Measurements from ENCODE around the gene TSGA10.
A peak's percentile ranks its signal among the peaks of the same experiment; 100 is the strongest.

The TSGA10 gene

GRCh38 chr2:99079226-99079625 is 75.5 kb downstream of the TSGA10 start:
- Histone ChIP-seq H3K18ac (ENCODE audit: low read length) (no peak overlapping the region), H3K27ac (ENCODE audit: low read depth, low read length) (no peak overlapping the region), H3K79me1 (ENCODE audit: low read length) (no peaks in the 10 kb centered on the region), H3K4ac (ENCODE audit: low read depth, low read length) (no peak overlapping the region), H3K23ac (ENCODE audit: low read length) (no peak overlapping the region), H3K27me3 (ENCODE audit: insufficient read depth, low read length) (no peaks in the 10 kb centered on the region), H3K4me1 (ENCODE audit: control insufficient read depth in 1 of 2, insufficient read depth in 2 of 2, low read length in 2 of 2) (no peaks in the 10 kb centered on the region), H3K14ac (ENCODE audit: low read length) (no peak overlapping the region), H3K9me3 (ENCODE audit: insufficient read depth, low read depth, low read length) (no peaks in the 10 kb centered on the region), H2BK120ac (ENCODE audit: insufficient read depth, low read length, poor library complexity) (no peak overlapping the region), H2AFZ (ENCODE audit: insufficient read depth, low read length, poor library complexity) (no peak overlapping the region), H4K91ac (ENCODE audit: low read depth, low read length) (no peak overlapping the region), H3K4me2 (ENCODE audit: low read length) (no peak overlapping the region), H4K8ac (ENCODE audit: low read depth, low read length) (no peak overlapping the region), H3K9ac (ENCODE audit: low read length) (no peak overlapping the region), H2BK12ac (ENCODE audit: low read length) (no peak overlapping the region), H3K36me3 (ENCODE audit: control insufficient read depth in 1 of 2, insufficient read depth in 2 of 2, low read length in 2 of 2) (no peaks in the 10 kb centered on the region), H2AK5ac (ENCODE audit: low read length) (no peak overlapping the region), H3K79me2 (ENCODE audit: control insufficient read depth, insufficient read depth, low read length, poor library complexity) (no peaks in the 10 kb centered on the region), H3K4me3 (ENCODE audit: low read depth, low read length) (no peak overlapping the region), H4K12ac (ENCODE audit: low read depth, low read length) (no peak overlapping the region), H2BK5ac (ENCODE audit: low read depth, low read length, poor library complexity) (no peak overlapping the region)
- DNase-seq, result no peak
- WGBS (ENCODE audit: extremely low coverage, insufficient coverage, insufficient read length), result no CpG with 5 or more reads among the region's 2 CpGs

GRCh38 chr2:99072551-99072950 is 82.2 kb downstream of the TSGA10 start:
- Histone ChIP-seq H4K91ac (ENCODE audit: low read depth, low read length) (no peak overlapping the region), H2BK5ac (ENCODE audit: low read depth, low read length, poor library complexity) (no peak overlapping the region), H3K79me2 (ENCODE audit: control insufficient read depth, insufficient read depth, low read length, poor library complexity) (no peaks in the 10 kb centered on the region), H3K23ac (ENCODE audit: low read length) (no peak overlapping the region), H3K9me3 (ENCODE audit: insufficient read depth, low read depth, low read length) (no peaks in the 10 kb centered on the region), H2BK12ac (ENCODE audit: low read length) (no peak overlapping the region), H3K36me3 (ENCODE audit: control insufficient read depth in 1 of 2, insufficient read depth in 2 of 2, low read length in 2 of 2) (no peaks in the 10 kb centered on the region), H3K4me1 (ENCODE audit: control insufficient read depth in 1 of 2, insufficient read depth in 2 of 2, low read length in 2 of 2) (no peaks in the 10 kb centered on the region), H3K27ac (ENCODE audit: low read depth, low read length) (no peak overlapping the region), H3K9ac (ENCODE audit: low read length) (no peak overlapping the region), H3K14ac (ENCODE audit: low read length) (no peak overlapping the region), H3K4ac (ENCODE audit: low read depth, low read length) (no peak overlapping the region), H4K12ac (ENCODE audit: low read depth, low read length) (no peak overlapping the region), H4K8ac (ENCODE audit: low read depth, low read length) (no peak overlapping the region), H3K79me1 (ENCODE audit: low read length) (no peaks in the 10 kb centered on the region), H3K4me3 (ENCODE audit: low read depth, low read length) (no peak overlapping the region), H2AFZ (ENCODE audit: insufficient read depth, low read length, poor library complexity) (no peak overlapping the region), H2BK120ac (ENCODE audit: insufficient read depth, low read length, poor library complexity) (no peak overlapping the region), H2AK5ac (ENCODE audit: low read length) (no peak overlapping the region), H3K27me3 (ENCODE audit: insufficient read depth, low read length) (no peaks in the 10 kb centered on the region), H3K4me2 (ENCODE audit: low read length) (no peak overlapping the region), H3K18ac (ENCODE audit: low read length) (no peak overlapping the region)
- DNase-seq, result no peak
- WGBS (ENCODE audit: extremely low coverage, insufficient coverage, insufficient read length), result no CpG with 5 or more reads among the region's 1 CpG

GRCh38 chr2:99067871-99068625 is 86.7 kb downstream of the TSGA10 start:
- Histone ChIP-seq H2BK5ac (ENCODE audit: low read depth, low read length, poor library complexity) (no peak overlapping the region), H3K9ac (ENCODE audit: low read length) (no peak overlapping the region), H2BK120ac (ENCODE audit: insufficient read depth, low read length, poor library complexity) (no peak overlapping the region), H3K27ac (ENCODE audit: low read depth, low read length) (no peak overlapping the region), H3K9me3 (ENCODE audit: insufficient read depth, low read depth, low read length) (no peaks in the 10 kb centered on the region), H3K4me2 (ENCODE audit: low read length) (no peak overlapping the region), H3K27me3 (ENCODE audit: insufficient read depth, low read length) (no peaks in the 10 kb centered on the region), H3K4me3 (ENCODE audit: low read depth, low read length) (no peak overlapping the region), H4K8ac (ENCODE audit: low read depth, low read length) (no peak overlapping the region), H4K91ac (ENCODE audit: low read depth, low read length) (no peak overlapping the region), H2AK5ac (ENCODE audit: low read length) (no peak overlapping the region), H3K36me3 (ENCODE audit: control insufficient read depth in 1 of 2, insufficient read depth in 2 of 2, low read length in 2 of 2) (no peaks in the 10 kb centered on the region), H3K79me2 (ENCODE audit: control insufficient read depth, insufficient read depth, low read length, poor library complexity) (no peaks in the 10 kb centered on the region), H3K23ac (ENCODE audit: low read length) (no peak overlapping the region), H3K14ac (ENCODE audit: low read length) (no peak overlapping the region), H3K4me1 (ENCODE audit: control insufficient read depth in 1 of 2, insufficient read depth in 2 of 2, low read length in 2 of 2) (no peaks in the 10 kb centered on the region), H3K79me1 (ENCODE audit: low read length) (no peaks in the 10 kb centered on the region), H4K12ac (ENCODE audit: low read depth, low read length) (no peak overlapping the region), H2AFZ (ENCODE audit: insufficient read depth, low read length, poor library complexity) (no peak overlapping the region), H2BK12ac (ENCODE audit: low read length) (no peak overlapping the region), H3K18ac (ENCODE audit: low read length) (no peak overlapping the region), H3K4ac (ENCODE audit: low read depth, low read length) (no peak overlapping the region)
- WGBS (ENCODE audit: extremely low coverage, insufficient coverage, insufficient read length), result no CpG with 5 or more reads among the region's 3 CpGs
- DNase-seq, result peak in 1 of 2 donors; percentile 3

- H3K4me3 ChIP-seq (ENCODE audit: low read depth, low read length), result no peak overlapping the region
- no peak overlapping the region for H3K4ac ChIP-seq (ENCODE audit: low read depth, low read length)
- no peak overlapping the region for H3K27ac ChIP-seq (ENCODE audit: low read depth, low read length)
- no peaks in the 10 kb centered on the region for H3K27me3 ChIP-seq (ENCODE audit: insufficient read depth, low read length)
- WGBS (ENCODE audit: extremely low coverage, insufficient coverage, insufficient read length), result no CpG with 5 or more reads among the region's 3 CpGs
- H4K12ac ChIP-seq (ENCODE audit: low read depth, low read length), result no peak overlapping the region
- H3K79me2 ChIP-seq (ENCODE audit: control insufficient read depth, insufficient read depth, low read length, poor library complexity), result no peaks in the 10 kb centered on the region
- H2AK5ac ChIP-seq (ENCODE audit: low read length), result no peak overlapping the region
- no peaks in the 10 kb centered on the region for H3K4me1 ChIP-seq (ENCODE audit: control insufficient read depth in 1 of 2, insufficient read depth in 2 of 2, low read length in 2 of 2)
- no peak overlapping the region for H4K8ac ChIP-seq (ENCODE audit: low read depth, low read length)
- no peak overlapping the region for H3K23ac ChIP-seq (ENCODE audit: low read length)
- no peak overlapping the region for H2BK5ac ChIP-seq (ENCODE audit: low read depth, low read length, poor library complexity)
- no peak overlapping the region for H4K91ac ChIP-seq (ENCODE audit: low read depth, low read length)
- H3K36me3 ChIP-seq (ENCODE audit: control insufficient read depth in 1 of 2, insufficient read depth in 2 of 2, low read length in 2 of 2), result no peaks in the 10 kb centered on the region
- H2AFZ ChIP-seq (ENCODE audit: insufficient read depth, low read length, poor library complexity), result no peak overlapping the region
- H3K14ac ChIP-seq (ENCODE audit: low read length), result no peak overlapping the region
- no peak overlapping the region for H2BK120ac ChIP-seq (ENCODE audit: insufficient read depth, low read length, poor library complexity)
- no peak overlapping the region for H3K18ac ChIP-seq (ENCODE audit: low read length)
- no peak overlapping the region for H3K9ac ChIP-seq (ENCODE audit: low read length)
- H3K79me1 ChIP-seq (ENCODE audit: low read length), result no peaks in the 10 kb centered on the region
- no peaks in the 10 kb centered on the region for H3K9me3 ChIP-seq (ENCODE audit: insufficient read depth, low read depth, low read length)
- DNase-seq, result peak; percentile 32 to 79
- H2BK12ac ChIP-seq (ENCODE audit: low read length), result no peak overlapping the region
- no peak overlapping the region for H3K4me2 ChIP-seq (ENCODE audit: low read length)
These were observed 88.4 kb downstream of the TSGA10 start for GRCh38 chr2:99066075-99066958.
